Hematopoietic multipotent progenitor cell treated with erythropoietin and hydrocortisone succinate and interleukin-3 and kit ligand, for 17 days (in vitro differentiated cells): ENCODE results near the gene XIST.
"Not testable (repeated sequence)": the region's sequence is repeated elsewhere in the genome, so short reads cannot be mapped to it uniquely, and the experiment has no call there.

Experiments used
- DNase-seq: peaks from one replicate; pipeline ENCODE4 v3.0.0-alpha.2; 2015; ENCODE audit warnings: low spot score

Gene XIST

DNA sequence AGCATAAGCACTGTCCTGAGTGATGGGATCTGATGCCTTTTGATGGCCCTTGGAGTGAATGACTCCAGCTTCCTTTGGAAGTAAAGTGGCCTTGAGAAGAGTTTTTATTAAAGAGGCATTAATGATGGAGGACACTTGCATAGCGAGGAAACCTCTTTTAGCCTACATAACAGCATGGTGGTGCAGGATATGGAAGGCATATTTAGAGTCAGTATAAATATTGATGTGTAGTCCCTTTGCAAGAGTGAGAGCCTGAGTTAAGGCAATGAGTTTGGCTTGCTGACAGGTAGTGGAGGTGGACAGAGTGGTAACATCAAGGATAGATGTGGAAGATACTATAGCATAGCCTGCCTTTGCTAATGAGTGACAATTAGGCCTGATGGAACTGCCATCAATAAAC is 48.4 kb downstream of the XIST start:
- not testable (repeated sequence) for DNase-seq

DNA sequence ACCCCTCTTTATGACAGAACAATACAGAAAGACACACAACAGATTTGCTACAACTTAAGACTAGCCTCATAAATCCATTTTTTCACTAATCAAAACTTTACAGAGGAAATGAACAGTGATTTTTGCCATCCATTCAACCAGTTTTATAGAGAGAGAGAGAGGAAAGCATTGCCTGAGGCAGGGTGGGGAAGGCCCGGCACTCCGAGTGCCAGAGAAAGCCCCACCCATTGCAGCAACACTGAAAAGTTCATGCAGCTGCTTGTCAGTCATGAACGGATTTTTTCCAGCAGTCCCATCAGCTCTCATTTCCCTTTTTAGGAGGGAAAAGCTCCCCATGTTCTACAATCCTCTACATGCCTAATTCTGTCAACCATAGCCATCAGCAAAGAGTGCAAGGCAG is 52.6 kb downstream of the XIST start:
- no peak for DNase-seq

DNA sequence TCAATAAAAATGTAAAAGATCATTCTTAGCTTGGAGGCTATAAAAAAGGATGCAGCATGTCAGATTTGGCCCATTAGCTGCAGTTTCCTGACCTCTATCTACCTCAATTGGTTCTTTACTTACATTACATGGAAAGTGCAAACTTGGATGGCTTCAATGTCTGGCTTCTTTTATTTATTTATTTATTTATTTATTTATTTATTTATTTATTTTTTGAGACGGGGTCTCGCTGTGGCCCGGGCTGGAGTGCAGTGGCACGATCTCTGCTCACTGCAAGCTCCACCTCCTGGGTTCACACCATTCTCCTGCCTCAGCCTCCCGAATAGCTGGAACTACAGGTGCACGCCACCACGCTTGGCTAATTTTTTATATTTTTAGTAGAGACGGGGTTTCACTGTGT is 60.0 kb downstream of the XIST start:
- not testable (repeated sequence) for DNase-seq

DNA sequence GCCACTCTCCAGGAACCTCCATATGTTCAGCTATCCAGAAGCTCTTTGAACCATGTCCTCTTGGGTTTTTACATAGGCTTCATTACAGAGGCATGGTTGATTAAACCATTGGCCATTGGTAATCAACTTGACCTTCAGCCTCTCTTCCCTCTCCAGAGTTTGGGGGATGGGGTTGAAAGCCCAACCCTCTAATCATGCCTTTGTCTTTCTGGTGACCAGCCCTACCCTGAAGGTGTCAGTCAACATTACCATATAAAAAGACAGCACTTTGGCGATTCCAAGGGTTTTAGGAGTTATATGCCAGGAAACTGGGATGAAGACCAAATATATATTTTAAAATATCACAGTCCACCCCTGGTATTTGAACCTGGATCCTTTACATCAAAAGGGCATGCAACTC is 67.0 kb downstream of the XIST start:
- DNase-seq: no peak
